ENCODE measurements around the gene ZNF777. TPM values are rescaled to one million over a fixed set of nuclear protein-coding genes. Genes with fewer than 3 reads are reported as not detected.
"Not testable (repeated sequence)": the region's sequence is repeated elsewhere in the genome, so short reads cannot be mapped to it uniquely, and the experiment has no call there.

The ZNF777 gene
- polyA plus RNA-seq, 3 donors: 0.13 to 2.0 (median 0.25) TPM

GRCh38 chr7:149414745-149415390, 46.0 kb downstream of the ZNF777 start:
- H3K4me1 ChIP-seq (ENCODE audit: control insufficient read depth in 1 of 2, insufficient read depth in 2 of 2, low read length in 2 of 2): no peaks in the 10 kb centered on the region
- peaks cover 2 to 24% (median 7%) of the 10 kb centered on the region in 7 donors for H3K9me3 Mint-ChIP-seq
- no peaks in the 10 kb centered on the region for H3K36me3 ChIP-seq (replicated peaks in 1 of 2; ENCODE audit: control insufficient read depth in 1 of 2, insufficient read depth in 2 of 2, low read length in 2 of 2)
- H4K20me1 ChIP-seq (ENCODE audit: insufficient read depth, low read length): no peaks in the 10 kb centered on the region
- no peaks in the 10 kb centered on the region for H3K79me2 ChIP-seq (ENCODE audit: insufficient read depth, low read length)
- no peaks in the 10 kb centered on the region for H3K36me3 Mint-ChIP-seq
- H3K4me2 ChIP-seq (replicated peaks; ENCODE audit: extremely low read depth, low read length, poor library complexity, severe bottlenecking): peak overlapping the region; percentile 33
- H3K27ac Mint-ChIP-seq: no peak overlapping the region
- H3K4me3 ChIP-seq (replicated peaks in 1 of 3; ENCODE audit: low read depth in 2 of 3, low read length in 3 of 3): peak overlapping the region in 2 of 3 experiments; percentile 9 to 30
- H3K9ac ChIP-seq (ENCODE audit: insufficient read depth, low read length, poor library complexity, severe bottlenecking): no peak overlapping the region
- 19% methylated on average over 29 of the region's 36 CpGs for WGBS (ENCODE audit: insufficient coverage)
- H2AFZ ChIP-seq (ENCODE audit: insufficient read depth, low read depth, low read length, poor library complexity, severe bottlenecking): peak overlapping the region; percentile 17
- H3K27me3 Mint-ChIP-seq (ENCODE audit: low read depth in 3 of 3): peaks cover 25 to 42% (median 25%) of the 10 kb centered on the region in 3 donors
- DNase-seq: peak; percentile 7 to 32 (median 20)
- no peak overlapping the region for H3K27ac ChIP-seq (ENCODE audit: low read depth in 1 of 2, low read length in 2 of 2)
- peaks cover 12 to 25% of the 10 kb centered on the region in 2 donors for H3K27me3 ChIP-seq (ENCODE audit: control insufficient read depth in 2 of 2, insufficient read depth in 2 of 2, low read length in 2 of 2)
- TF ChIP-seq CTCF (IDR thresholded peaks at IDR 0.05): no peak
- H3K9me3 ChIP-seq (replicated peaks in 1 of 2; ENCODE audit: control insufficient read depth in 1 of 2, insufficient read depth in 1 of 2, low read length in 2 of 2): peaks cover 0 to 11% of the 10 kb centered on the region in 2 donors
- peaks cover 9% of the 10 kb centered on the region for H3K4me1 Mint-ChIP-seq
- intact Hi-C loops (cut with micrococcal nuclease): no loop called here
- peak overlapping the region; percentile 62 to 90 for H3K4me3 Mint-ChIP-seq

- no peak overlapping the region for H2AFZ ChIP-seq (ENCODE audit: insufficient read depth, low read depth, low read length, poor library complexity, severe bottlenecking)
- Mint-ChIP-seq H3K27ac (no peak overlapping the region), H3K27me3 (ENCODE audit: low read depth in 3 of 3) (peaks cover 25 to 41% (median 25%) of the 10 kb centered on the region in 3 donors), H3K9me3 (peaks cover 2 to 24% (median 7%) of the 10 kb centered on the region in 7 donors), H3K36me3 (no peaks in the 10 kb centered on the region), H3K4me3 (no peak overlapping the region), H3K4me1 (peaks cover 9% of the 10 kb centered on the region)
- H3K4me3 ChIP-seq (replicated peaks in 1 of 3; ENCODE audit: low read depth in 2 of 3, low read length in 3 of 3): no peak overlapping the region
- intact Hi-C loops (cut with micrococcal nuclease): no loop called here
- no peaks in the 10 kb centered on the region for H3K36me3 ChIP-seq (replicated peaks in 1 of 2; ENCODE audit: control insufficient read depth in 1 of 2, insufficient read depth in 2 of 2, low read length in 2 of 2)
- no peaks in the 10 kb centered on the region for H4K20me1 ChIP-seq (ENCODE audit: insufficient read depth, low read length)
- no peaks in the 10 kb centered on the region for H3K79me2 ChIP-seq (ENCODE audit: insufficient read depth, low read length)
- H3K4me2 ChIP-seq (replicated peaks; ENCODE audit: extremely low read depth, low read length, poor library complexity, severe bottlenecking): no peak overlapping the region
- 80% methylated on average over 1 of the region's 5 CpGs for WGBS (ENCODE audit: insufficient coverage)
- peaks cover 0 to 11% of the 10 kb centered on the region in 2 donors for H3K9me3 ChIP-seq (replicated peaks in 1 of 2; ENCODE audit: control insufficient read depth in 1 of 2, insufficient read depth in 1 of 2, low read length in 2 of 2)
- H3K27me3 ChIP-seq (ENCODE audit: control insufficient read depth in 2 of 2, insufficient read depth in 2 of 2, low read length in 2 of 2): peaks cover 12 to 25% of the 10 kb centered on the region in 2 donors
- H3K9ac ChIP-seq (ENCODE audit: insufficient read depth, low read length, poor library complexity, severe bottlenecking): no peak overlapping the region
- H3K27ac ChIP-seq (ENCODE audit: low read depth in 1 of 2, low read length in 2 of 2): no peak overlapping the region
- DNase-seq: no peak
- TF ChIP-seq CTCF (IDR thresholded peaks at IDR 0.05): no peak
- H3K4me1 ChIP-seq (ENCODE audit: control insufficient read depth in 1 of 2, insufficient read depth in 2 of 2, low read length in 2 of 2): no peaks in the 10 kb centered on the region
Measured at GRCh38 chr7:149414171-149414570, 46.7 kb downstream of the ZNF777 start.

GRCh38 chr7:149413083-149413482, 47.8 kb downstream of the ZNF777 start:
- no CpG with 5 or more reads among the region's 3 CpGs for WGBS (ENCODE audit: insufficient coverage)
- H3K4me1 ChIP-seq (ENCODE audit: control insufficient read depth in 1 of 2, insufficient read depth in 2 of 2, low read length in 2 of 2); H3K9ac ChIP-seq (ENCODE audit: insufficient read depth, low read length, poor library complexity, severe bottlenecking); H3K27ac ChIP-seq (ENCODE audit: low read depth in 1 of 2, low read length in 2 of 2); H2AFZ ChIP-seq (ENCODE audit: insufficient read depth, low read depth, low read length, poor library complexity, severe bottlenecking); H3K4me3 ChIP-seq (replicated peaks in 1 of 3; ENCODE audit: low read depth in 2 of 3, low read length in 3 of 3); H3K4me1 Mint-ChIP-seq; intact Hi-C loops (cut with micrococcal nuclease); H4K20me1 ChIP-seq (ENCODE audit: insufficient read depth, low read length); H3K4me3 Mint-ChIP-seq; H3K27ac Mint-ChIP-seq; H3K4me2 ChIP-seq (replicated peaks; ENCODE audit: extremely low read depth, low read length, poor library complexity, severe bottlenecking); H3K79me2 ChIP-seq (ENCODE audit: insufficient read depth, low read length); DNase-seq; H3K36me3 ChIP-seq (replicated peaks in 1 of 2; ENCODE audit: control insufficient read depth in 1 of 2, insufficient read depth in 2 of 2, low read length in 2 of 2); H3K36me3 Mint-ChIP-seq: not testable (repeated sequence)
- Mint-ChIP-seq H3K27me3 (ENCODE audit: low read depth in 3 of 3) (peaks cover 22 to 36% (median 25%) of the 10 kb centered on the region in 3 donors), H3K9me3 (peaks cover 2 to 24% (median 7%) of the 10 kb centered on the region in 7 donors)
- peaks cover 12 to 25% of the 10 kb centered on the region in 2 donors for H3K27me3 ChIP-seq (ENCODE audit: control insufficient read depth in 2 of 2, insufficient read depth in 2 of 2, low read length in 2 of 2)
- H3K9me3 ChIP-seq (replicated peaks in 1 of 2; ENCODE audit: control insufficient read depth in 1 of 2, insufficient read depth in 1 of 2, low read length in 2 of 2): peaks cover 0 to 11% of the 10 kb centered on the region in 2 donors
